NCI-H2029 treated with DMSO at 0.1 percent for 48 hours (cell line): Measurements from ENCODE around the gene TOR4A.

Experiments
- DNase-seq: peaks from one replicate; lab custom pipeline; 2025; lab: John Stamatoyannopoulos, UW

TOR4A gene

GRCh38 chr9:137273095-137273490, 4.4 kb upstream of the TOR4A start:
- no peak for DNase-seq

- DNase-seq, result no peak
Observed at GRCh38 chr9:137273611-137274320, 3.8 kb upstream of the TOR4A start.

- no peak for DNase-seq
Observed at GRCh38 chr9:137275203-137275587, 2.3 kb upstream of the TOR4A start.

GRCh38 chr9:137275588-137276472, 1.7 kb upstream of the TOR4A start:
- no peak for DNase-seq

DNA sequence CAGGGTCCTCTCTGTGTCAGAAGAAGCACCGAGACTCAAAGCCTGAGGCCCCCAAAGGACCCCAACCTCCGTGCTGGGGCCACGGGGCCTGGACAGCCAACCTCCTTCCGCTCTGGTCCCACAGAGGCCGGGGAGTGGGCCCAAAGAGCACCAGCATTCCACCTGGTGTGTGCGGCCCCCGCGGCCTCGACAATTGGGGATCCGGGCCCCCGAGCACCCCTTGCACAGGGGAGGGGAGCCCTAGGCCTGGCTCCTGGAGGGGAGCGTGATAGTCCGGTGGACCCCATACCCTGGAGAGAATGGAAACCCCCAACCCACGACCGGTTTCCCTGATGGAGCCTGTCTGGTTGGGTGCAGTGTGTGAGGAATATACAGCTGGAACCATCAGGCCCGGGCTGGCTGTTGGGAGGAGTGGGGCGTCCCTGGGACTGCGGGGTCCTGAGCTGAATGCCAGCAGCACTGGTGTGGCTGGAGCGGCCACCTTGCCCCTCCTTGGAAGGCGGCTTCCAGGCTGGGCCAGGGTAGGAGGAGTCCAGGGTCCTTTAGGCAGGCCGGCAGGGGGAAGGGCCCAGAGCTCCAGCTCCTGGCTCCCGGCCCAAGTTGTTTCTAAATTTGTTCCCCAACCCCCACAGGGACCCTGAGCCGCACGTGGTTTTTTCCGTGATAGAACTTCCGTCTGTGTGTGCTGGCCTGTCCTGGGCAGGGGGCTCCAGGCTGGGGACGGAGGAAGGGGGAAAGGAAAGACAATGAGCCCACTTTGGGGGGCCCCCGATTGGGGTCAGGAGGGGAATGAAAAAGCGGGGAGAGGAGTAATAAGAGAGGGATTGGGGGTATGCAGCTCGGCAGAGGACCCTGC, 825 bp upstream of the TOR4A start:
- no peak for DNase-seq

DNA sequence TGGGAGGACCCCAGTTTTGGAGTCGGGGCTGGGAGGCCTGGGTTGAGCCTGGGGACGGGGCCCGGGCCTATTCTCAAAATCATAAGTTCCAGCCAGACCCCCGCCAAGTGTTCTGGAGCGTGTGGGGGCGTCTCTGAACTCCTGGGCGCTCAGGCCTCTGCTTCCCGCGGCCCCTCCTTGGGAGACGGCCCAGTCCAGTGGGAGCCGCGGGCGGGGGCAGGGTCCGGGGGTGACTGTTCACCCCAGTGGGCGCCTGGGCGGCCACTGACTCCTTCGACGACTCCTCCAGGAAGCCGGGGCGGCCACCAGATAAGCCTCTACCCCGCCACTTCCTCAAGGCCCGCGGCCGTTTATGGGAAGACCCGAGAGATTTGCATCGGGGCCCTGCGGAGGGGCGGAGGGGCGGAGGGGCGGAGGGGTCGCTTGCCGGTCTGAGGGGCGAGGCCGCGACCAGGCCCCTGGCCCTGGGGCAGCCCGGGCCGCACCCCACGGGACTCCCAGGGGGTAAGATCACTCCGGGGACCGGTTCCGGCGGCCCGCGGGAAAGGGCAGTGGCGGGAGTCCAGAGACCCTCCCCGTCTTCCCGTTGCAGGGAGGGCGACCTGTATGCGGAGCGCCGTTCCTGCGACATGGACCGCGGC, 655 bp downstream of the TOR4A start:
- DNase-seq, result no peak

GRCh38 chr9:137278721-137279711, 1.5 kb downstream of the TOR4A start:
- no peak for DNase-seq

- DNase-seq, result no peak
Observed at GRCh38 chr9:137279741-137280473, 2.4 kb downstream of the TOR4A start.

DNA sequence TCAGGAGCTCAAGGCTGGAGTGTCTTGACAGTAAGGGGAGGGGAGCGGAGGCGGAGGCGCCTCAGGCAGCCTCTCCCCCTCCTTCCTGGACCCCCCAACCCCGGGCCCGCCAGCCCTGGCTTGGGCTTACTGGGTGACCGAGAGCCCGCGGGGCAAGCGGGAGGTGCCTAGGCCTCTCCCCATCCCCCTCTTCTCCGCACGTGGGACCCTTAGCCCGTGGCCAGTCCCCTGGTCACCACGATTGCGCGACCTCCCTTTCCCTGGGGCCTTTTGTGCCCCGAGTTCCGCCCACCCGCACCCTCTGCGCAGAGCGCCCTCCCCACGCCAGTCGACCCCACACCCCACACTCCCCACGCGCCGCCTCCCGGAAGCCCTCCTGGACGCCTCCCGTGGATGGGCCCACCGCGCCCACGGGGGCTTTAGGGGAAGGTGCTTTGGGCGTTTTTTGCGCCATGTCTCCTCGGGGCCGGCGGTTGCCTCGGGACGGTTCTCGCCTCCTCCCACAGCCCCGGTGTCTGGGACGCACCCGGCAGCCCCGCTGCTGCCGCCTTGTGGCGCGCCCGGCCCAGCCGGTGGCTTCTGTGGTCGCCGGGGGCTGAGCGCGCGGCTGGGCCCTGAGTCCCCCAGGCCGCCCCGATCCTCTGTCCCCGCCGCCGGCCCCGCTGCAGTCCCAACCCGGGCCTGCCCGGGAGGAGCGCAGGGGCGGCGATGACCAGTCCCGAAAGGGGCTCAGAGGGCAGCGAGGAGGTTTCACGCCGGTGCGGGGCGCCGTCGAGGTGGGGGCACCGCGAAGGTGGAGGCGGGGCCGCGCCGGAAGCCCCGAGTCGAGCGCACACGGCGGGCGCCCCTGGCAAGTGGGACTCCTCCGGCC, 3.2 kb downstream of the TOR4A start:
- DNase-seq, result no peak

- DNase-seq, result no peak
Observed at GRCh38 chr9:137281345-137282116, 4.0 kb downstream of the TOR4A start.

- peak; percentile 29 for DNase-seq
Observed at GRCh38 chr9:137286975-137287383, 9.5 kb downstream of the TOR4A start.

GRCh38 chr9:137293094-137293481, 15.6 kb downstream of the TOR4A start:
- no peak for DNase-seq

DNA sequence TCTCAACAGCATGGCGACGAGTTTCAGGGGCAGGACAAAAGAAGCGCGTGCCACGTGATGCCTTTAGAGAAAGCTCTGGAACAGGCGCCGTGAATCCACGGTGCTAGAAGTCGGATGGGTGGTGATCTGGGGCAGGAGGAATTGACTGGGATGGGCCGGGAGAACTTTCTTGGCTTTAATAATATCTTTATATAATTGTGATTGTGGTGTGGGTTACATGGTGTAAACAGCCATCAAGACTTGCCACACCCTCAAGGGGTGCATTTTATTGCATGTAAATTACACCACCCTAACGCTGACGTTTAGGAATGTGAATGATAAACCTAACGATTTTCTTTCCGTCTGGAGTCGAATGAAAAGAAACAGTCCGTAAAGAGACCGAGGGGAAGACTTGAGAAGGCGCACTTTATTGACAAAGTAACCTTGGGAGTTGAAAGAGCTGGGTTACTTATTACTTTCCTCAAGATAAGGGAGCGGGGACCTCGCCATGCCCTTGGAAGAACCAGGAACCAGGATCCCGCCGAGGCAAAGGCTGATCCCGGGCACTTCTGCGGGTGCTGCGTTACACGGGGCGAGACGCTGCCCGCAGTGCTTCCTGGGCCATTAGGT, 16.1 kb downstream of the TOR4A start:
- DNase-seq, result no peak

DNA sequence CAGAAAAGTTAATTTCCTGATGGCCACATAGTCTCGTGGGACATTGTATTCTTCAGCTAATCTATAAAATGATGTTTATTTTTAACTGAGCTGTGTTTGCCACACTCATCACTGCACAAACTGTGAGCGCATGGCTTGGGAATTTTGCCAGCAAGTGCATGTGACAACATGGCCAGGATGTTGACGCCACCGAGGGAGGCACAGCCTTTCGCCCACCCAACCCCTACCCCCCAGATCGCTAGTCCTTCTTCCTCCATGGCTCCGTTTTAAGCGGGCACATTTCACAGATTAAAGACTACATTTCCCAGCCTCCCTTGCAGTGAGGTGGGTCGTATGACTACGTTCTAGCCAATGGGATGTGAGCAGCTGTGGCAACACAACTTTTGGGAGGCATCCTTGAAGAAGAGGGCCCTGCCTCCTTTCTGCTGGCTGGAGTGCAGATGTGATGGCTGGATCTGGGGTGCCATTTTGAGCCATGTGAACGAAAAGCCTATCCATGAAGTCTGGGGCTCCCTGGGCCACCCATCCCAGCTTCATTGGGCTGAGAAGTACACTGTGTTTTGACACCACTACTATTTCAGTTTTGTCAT, 16.7 kb downstream of the TOR4A start:
- peak; percentile 30 for DNase-seq

DNA sequence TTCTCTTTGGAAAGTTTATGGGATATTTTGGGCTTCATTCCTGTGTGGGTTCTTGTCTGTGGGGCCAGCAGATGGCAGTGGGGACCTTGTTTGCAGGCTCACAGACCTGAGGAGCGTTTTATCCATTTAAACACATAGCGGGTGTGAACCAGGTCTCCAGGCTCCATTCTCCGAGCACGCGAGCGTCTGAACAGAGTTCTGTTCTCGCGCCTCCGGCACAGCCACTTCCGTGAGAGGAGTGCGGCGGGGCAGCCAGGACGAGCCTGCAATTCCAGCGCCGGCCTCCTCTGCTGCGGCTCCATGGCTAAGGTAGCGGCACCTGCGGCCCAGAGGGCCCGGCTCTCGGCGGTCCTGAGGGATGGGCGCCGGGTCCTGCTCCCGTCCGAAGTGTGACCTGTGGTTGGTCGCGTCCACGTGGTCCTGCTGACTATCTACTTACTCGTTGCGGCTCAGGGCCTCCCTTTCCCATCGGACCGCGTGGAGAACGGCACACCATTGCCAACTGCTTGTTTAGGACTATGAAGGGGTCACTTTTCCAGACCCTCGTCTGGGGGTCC, 17.2 kb downstream of the TOR4A start:
- DNase-seq, result no peak

DNA sequence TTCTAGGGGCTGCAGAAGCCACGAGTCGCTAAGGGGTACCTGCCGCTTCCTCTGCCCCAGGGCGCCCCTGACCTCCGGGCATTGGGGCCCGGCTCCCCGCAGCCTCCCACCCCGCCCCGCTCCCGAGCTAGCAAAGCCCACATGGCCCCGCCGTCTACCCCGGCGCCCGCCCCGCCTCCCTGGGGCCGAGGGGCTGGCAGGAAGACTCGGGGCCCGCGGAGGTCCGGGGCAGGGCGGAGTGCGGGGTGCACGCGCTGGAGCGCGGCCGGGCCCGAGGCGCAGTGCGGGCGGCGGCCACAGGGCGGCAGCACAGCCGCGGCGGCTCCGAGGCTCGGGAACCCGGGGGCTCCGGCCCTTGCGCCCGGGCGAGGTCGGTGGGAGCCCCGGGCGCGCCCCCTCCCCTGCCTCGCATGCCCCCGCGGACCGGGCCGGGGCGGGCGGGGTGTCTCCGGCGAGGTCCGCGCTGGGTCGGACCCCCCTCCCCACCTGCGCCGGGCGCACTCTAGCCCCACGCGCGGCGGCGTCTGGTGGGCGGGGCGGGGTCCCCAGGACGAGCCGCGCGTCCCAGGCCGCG, 17.8 kb downstream of the TOR4A start:
- no peak for DNase-seq
